Activated CD8-positive, alpha-beta memory T cell treated with anti-CD3 and anti-CD28 coated beads for 48 hours (primary cell): Measurements from ENCODE around the gene PSMB10.
"Not testable (repeated sequence)": the region's sequence is repeated elsewhere in the genome, so short reads cannot be mapped to it uniquely, and the experiment has no call there.

Experiments
- DNase-seq, 3 experiments: peaks; one replicate each; pipeline ENCODE4 v3.0.0-alpha.2; 2020; ENCODE audit warnings: low read depth in 2 of 3, low spot score in 2 of 3

Gene PSMB10

DNA sequence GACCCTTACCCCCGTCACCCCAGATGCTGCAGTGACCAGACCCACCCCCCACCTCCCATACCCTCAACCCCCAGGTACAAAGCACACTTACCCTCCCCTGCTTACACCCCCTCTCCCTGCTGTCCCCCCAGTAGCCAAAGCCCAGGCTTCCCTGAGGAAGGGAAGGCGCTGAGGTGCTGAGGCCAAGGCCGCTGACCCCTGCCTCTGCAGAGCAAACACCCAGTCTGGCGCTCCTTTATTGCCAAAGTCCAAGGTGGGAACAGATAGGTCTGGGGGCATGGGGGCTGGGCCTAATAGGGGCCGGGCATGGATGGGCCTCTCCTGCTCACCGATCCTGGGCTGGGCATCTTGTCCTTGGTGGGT lies 6.6 kb upstream of the PSMB10 start:
- DNase-seq = no peak

DNA sequence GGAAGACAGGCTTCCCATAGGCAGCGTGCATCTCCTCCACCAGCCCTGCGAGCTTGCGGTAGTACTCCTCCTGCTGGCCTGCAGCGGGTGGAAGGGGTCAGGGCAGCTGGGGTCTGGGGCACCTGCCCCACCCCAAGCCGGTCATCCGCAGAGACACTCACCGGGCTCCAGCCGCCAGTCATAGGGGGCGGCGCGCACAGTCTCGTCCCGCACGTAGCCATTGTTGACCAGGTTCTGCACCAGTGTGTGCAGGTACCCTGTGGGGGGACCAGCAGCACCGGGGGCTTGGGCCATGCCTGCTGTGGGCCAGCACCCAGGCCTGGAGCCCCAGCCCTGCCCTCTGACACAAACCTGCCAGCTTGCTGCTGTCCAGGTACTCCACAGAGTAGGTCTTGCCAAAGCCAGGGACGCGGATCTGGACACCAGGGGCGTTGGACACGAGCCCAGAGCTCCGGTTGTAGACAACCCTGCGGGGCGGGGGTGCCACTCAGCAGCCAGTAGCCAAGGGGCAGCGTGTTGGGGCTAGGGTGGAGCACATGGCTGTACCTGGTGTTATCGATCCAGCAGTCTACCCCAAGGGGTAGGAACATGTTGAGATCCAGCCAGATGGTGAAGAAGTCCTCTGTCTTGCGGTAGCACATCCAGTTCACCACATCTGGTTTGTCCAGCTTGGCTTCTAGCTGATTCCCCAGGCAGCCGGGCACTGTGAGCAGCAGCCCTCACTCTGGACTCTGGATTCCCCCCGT lies 6.0 kb upstream of the PSMB10 start:
- no peak for DNase-seq

DNA sequence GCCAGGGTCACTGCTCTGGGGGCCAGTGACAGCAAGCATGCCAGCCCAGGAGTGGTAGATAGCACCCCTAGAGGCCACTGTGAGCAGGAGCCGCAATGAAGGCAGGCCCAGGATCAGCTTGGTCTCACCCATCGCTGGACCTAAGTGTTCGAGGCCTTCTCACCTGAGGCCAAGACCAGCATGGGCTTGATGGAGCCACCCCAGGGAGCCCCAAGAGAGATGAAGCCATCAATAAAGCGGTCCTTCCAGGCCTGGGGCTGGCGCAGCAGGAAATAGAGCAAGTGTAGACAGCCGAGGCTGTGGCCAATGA lies 5.5 kb upstream of the PSMB10 start:
- no peak for DNase-seq

DNA sequence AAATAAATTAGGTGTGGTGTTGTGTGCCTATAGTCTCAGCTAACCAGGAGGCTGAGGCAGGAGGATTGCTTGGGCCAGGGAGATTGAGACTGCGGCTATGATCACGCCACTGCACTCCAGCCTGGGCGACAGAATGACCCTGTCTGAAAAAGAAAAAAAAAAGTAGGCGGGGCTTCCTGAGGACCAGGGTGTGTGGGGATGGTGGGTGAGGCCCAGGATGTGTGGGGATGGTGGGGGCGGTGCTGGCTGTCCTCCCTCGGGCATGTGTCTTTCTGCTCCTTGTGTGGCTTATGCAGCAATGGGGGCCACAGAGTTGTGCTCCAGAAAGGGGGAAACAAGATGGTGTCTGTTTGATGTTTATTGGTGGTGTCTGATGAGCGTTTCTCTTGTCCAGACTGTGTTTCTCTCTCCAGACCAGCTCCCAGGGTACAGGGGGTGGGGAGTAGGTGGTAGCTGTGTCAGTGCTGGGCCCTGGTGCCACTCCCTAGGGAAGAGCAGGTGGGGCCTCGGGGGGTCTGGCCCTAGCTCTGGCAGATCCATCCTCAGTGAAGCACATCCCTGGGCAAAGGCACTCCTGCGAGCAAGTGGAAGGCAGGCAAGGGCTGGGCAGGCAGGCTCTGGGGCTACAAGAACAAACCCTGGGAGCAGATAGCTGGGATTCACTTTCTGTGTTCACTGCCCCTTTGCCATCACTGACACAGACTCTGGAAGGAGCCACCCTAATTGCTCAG lies 5.0 kb upstream of the PSMB10 start:
- no peak for DNase-seq

DNA sequence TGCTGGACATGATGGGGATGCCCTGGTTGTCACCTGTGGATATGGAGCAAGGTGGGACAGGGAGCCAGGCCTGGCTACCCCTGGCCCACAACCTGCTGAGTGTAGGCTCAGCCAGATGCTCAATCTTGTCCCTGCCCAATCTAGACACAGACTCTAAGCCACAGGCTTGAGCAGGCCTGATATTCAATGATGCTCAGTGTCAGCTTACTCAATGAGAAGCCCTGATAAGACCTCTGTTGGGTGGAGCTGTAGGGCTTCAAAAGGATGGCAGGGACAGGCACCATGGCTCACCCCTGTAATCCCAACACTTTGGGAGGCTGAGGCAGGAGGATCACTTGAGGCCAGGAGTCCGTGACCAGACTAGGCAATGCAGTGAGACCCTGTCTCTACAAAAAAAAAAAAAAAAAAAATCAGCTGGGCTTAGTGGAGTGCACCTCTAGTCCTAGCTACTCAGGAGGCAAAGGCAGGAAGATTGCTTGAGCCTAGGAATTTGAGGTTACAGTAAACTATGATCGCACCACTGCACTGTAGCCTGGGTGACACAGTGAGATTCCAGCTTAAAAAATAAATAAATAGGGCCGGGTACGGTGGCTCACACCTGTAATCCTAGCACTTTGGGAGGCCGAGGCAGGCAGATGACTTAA lies 3.9 kb upstream of the PSMB10 start:
- no peak for DNase-seq

DNA sequence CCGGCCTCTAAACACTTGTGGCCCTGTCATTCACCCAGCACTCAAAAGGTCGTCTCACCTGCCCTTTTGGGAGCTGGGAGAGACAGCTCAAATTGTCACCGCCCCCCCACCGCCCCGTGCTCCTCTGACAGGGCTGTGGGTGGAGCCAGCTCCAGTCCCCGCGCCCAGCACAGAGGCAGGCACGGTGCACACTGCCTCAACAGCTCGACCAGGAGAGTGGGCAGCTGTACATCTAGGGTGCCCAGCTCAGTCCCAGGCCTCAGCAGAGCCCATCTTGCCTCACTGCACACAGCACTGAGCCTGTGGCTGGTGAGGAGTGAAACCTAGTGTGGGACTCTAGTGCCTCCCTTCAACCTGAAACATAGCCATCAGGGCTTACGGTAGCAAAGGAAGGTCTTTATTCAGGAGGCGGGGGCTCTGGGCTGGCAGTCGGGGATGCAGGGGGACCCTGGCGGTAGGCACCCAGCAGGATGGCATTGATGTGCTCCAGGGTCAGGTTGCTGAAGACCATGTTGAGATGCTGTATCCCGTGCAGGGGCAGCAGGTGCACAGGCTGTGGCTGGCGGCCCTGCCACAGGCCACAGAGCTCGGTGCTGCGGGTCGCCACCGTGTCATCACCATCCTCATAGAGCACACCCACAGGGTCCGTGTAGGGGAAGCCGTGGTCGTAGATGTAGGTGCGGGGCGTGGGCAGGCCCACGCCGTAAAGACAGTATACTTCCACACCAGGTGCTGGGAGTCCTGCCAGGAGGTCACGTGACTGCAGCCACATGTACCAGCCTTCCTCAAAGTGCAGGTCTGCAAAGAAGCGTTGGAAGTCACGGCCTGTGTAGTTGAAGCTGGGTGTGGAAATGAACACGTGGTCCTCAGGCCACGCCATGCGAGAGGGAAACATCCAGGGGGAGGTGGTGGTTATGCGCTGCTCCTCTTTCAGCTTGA lies 3.1 kb upstream of the PSMB10 start:
- no peak for DNase-seq

DNA sequence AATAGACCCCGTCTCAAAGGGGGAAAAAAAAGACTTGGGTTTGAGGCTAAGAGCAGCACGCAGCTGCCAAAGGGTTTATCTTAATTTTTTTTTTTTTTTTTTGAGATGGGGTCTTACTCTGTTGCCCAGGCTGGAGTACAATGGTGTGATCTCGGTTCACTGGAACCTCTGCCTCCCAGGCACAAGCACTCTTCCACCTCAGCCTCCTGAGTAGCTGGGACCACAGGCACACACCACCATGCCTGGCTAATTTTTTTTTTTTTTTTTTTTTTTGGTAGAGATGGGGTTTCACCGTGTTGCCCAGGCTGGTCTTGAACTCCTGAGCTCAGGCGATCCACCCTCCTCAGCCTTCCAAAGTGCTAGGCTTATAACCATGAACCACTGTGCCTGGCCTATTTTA lies 1.1 kb upstream of the PSMB10 start:
- not testable (repeated sequence) for DNase-seq

DNA sequence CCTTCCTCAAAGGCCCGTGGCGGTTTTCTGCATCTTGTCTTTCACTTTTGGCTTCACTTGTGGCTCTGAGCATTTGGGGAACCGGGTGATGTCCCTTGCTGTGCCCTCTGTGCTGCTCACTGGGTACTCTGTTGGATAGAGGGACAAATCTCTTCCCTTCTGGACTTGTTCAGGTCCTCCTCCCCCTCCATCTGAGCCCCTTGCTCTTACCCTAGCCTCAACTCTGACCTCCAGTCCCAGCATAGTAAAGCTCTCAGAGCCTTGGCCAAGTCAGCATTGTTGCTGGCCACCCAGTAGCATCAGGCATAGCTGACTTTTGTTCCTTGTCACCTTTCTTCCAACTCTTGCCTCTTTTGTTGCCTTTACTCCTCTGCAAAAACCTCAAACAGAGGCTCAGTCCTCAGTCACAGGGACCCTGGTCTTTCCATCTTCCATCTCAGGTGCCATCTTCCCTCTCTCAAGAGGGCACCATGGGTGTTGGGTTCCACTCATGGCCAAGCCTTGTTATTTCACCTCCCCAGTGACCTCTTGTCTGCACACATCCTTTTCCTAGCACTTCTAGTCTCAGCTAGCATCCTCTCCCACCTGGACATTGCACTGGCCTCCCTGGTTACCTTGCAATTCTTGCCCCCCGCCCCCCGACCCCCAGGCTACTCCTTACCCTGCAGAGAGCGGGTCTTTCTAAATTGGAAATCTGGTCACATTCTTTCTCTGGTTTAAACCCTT lies 393 bp upstream of the PSMB10 start:
- DNase-seq = peak in 1 of 3 experiments; percentile 56

DNA sequence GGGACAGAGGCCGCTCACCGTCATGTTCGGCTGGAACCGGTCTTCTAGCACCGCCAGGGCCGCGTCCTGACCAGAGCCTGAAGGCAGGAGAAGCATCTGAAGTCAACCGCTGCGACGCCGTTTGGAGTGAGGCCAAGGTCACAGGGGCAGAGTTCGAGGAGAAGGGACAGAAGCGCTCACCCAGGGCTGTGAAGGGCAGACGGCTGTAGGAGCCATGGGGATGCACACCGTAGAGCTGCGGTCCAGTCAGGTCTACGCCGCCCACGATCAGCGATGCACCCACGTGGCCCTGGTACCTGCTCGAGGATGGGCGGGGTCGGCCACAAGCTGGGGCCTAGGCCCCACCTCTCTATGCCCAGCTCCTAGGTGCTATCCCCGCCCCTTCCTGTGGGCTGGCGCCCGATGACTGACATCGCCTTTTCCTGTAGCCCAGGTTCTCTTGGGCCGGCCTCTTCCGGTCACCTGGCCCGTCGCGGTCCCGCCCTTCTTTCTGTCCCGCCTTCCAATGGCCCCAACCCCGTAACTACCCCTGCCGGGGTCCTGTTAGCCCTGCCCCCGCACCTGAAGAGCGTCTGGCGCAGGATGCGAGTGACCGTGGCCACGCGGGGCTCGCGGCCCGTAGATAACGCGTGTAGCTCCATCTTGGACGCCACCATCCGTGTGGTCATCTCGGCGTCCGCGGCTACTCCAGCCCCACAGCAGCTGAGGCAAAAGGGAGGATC lies 1.1 kb downstream of the PSMB10 start:
- peak; percentile 71 to 90 (median 75) for DNase-seq

DNA sequence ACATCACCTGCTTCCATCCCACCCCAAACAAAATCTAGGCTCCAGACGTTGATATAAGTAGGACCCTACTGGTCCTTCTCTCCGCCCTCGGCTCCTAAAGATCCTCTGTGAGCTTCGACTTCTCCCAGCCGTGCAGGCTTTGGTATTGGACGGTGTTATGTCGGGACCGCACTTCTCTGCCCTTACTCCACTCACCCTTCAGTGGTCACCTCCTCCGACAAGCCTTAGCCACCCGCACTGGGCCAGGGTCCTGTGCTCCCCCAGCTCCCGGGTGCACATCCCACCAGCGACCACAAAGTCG lies 1.6 kb downstream of the PSMB10 start:
- no peak for DNase-seq

DNA sequence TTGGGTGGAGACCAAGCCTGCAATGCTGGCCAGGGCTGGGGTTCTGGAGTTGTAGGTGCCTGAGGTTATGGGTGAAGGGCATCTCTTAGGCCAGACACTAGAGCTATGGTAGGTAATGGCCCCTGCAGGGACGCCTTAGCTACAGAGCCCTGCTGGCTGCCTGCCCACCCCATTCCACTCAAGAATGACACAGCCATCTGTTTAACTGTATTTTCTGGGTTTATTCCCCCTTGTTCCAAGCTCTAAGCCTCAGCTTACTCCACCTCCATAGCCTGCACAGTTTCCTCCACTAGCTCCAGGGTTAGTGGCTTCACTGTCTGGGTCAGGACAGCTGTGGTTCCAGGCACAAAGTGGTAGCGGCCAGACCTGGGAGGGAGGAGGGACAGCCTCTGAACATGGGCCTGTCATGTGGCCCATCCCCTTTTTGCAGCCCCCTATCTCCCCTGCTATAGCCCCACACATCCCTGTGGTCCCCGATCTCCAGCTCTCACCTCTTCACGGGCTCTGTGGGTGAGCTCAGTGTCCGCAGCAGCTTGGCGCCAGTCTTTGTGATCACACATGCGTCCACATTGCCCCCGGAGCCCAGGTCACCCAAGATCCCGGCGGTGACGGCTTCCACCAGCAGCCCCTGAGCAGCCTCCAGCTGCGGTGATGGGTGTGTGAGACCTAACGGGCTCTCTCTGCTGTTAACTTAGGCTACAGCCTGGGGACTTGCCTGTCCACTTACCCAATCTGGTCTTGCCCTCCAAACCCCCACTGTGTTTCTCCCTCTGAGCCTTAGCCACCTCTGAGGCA lies 2.1 kb downstream of the PSMB10 start:
- DNase-seq = no peak

DNA sequence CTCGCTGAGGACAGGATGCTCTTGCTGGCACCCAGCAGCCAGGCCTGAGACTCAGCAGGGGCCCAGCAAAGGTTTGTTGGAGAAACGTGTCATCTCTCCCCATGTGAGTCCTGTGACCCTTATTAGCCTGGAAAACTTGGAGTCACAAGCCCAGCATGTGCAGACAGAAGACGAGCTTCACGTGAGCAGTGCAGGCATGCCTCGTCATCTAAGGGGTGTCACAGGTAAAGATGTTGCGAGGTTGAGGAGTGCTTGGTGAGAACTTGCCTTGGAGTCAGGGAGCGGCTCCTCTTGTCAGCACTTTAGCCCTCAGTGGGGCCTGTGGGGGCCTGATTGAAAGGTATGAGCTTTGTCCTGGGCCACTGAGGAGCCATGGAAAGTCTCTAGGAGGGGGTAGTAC lies 2.8 kb downstream of the PSMB10 start:
- DNase-seq = no peak

DNA sequence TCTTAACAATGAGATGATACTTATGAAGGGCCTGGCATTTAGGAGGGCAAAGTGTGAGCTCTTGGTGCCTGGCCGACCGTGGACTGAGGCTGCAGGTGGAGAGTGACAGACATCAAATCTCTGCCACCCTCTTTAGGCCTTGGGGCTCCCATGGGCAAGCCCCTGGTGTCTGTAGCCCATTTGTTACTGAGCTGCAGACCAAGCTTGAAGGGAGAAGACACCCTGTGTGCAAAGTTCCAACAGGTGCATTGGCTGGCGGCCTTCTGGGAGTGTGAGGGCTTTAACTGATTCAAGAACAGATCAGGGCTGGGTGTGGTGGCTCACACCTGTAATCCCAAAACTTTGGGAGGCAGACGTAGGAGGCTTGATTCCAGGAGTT lies 4.2 kb downstream of the PSMB10 start:
- no peak for DNase-seq

DNA sequence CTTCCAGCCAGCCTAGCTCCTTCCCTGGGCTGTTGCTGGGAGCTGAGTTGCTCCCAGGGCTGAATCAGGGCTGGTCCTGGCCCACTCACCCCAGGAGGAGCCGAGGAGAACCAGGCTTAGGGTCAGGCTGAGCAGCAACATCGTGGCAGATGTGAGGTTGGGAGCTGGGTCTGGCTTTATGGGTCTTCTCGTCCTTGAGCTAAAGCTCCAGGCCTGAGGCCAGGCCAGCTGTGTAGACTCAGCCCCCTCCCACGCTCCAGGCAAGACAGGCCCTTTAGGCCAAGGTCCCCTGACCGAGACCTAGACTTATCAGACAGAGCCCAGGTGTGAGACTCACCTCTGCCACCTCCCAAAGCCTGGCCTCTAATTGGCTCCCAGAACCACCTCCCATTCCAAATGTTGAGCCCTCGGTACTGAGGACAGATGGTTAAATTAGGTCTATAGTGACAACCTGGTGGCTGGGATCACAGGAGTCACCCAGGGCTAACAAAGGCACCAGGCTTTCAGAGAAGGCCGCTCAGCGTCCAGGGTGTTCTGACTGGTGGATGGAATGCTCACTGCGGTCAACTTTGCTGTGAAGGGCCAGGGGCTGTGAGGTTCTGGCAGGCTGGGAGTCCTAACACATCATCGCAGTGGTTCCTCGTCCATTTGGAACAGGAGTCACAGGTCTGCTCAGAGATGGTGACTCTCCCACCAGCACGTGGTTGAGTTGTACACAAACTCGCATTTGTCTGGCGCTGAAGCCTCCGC lies 4.8 kb downstream of the PSMB10 start, which contains the start of gene CTRL:
Gene CTRL (minus strand): TSS at position 151 of the 750 bp plus-strand sequence. CDS start 10 bp downstream, at position 141.
- no peak for DNase-seq

DNA sequence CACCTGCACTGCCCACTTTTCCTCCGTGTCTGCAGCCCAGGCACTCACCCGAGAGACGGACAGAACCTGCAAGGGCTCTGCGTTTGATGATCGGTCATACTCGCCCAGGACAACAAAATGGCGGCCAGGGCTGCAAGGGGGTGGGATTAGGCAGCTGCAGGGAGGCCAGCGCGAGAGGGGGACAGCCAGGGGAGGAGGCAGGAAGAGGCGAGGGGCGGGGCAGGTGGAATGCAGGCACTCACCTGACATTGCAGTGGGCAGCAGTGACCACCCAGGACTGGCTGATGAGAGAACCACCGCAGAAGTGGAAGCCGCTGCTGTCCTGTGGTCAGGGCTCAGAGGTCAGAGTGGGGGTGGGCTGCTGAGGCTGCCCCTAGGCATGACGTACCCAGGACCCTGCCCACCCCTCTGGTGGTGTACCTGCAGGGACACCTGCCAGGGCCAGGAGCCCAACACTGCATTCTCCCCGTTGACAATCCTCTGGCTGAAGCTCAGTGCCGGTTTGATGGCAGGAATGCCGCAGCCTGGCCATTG lies 5.9 kb downstream of the PSMB10 start:
- no peak for DNase-seq

DNA sequence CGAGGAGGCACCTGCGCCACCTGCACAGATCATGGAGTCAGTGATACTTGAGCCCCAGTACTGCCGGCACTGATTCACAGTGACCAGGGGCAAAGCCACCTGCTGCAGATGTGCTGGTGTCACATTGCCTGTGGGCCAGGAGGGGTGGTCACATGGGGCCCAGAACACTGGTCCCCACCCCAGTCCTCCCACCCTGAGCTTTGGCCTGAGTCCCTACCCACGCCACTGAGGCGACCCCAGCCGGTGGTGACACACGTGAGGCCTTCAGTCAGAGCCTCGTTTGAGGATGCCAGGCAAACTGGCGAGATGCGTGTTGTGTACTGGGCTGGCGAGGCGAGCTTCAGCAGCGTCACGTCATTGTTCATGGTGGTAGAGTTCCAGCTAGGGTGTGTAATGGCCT lies 6.5 kb downstream of the PSMB10 start:
- DNase-seq = no peak

DNA sequence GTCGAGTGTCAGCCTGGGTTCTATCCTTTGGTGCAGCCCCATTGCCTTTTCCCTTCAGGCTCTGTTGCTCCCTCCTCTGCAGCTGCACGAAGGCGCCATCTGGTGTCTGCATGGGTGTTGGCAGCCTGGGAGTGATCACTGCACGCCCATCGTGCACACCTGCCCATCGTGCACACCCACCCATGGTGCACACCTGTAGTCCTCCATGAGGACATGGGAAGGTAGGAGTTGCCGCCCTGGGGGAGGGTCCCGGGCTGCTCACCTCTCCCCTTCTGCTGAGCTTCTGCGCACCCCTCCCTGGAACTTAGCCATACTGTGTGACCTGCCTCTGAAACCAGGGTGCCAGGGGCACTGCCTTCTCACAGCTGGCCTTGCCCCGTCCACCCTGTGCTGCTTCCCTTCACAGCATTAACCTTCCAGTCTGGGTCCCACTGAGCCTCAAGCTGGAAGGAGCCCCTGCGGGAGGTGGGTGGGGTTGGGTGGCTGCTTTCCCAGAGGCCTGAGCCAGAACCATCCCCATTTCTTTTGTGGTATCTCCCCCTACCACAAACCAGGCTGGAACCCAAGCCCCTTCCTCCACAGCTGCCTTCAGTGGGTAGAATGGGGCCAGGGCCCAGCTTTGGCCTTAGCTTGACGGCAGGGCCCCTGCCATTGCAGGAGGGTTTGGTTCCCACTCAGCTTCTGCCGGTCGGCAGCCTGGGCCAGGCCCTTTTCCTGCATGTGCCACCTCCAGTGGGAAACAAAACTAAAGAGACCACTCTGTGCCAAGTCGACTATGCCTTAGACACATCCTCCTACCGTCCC lies 7.9 kb downstream of the PSMB10 start:
- peak in 2 of 3 experiments; percentile 49 to 56 for DNase-seq

DNA sequence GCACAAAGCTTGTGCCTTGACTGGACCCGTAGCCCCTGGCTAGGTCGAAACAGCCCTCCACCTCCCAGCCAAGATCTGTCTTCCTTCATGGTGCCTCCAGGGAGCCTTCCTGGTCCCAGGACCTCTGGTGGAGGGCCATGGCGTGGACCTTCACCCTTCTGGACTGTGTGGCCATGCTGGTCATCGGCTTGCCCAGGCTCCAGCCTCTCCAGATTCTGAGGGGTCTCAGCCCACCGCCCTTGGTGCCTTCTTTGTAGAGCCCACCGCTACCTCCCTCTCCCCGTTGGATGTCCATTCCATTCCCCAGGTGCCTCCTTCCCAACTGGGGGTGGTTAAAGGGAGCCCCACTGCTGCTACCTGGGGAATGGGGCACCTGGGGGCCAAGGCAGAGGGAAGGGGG lies 8.5 kb downstream of the PSMB10 start:
- DNase-seq = no peak
